Activated CD8-positive, alpha-beta memory T cell treated with anti-CD3 and anti-CD28 coated beads, Interleukin-2, amount 50 U/mL, for 4 hours (primary cell): ENCODE measurements around the gene CPM.
"Not testable (repeated sequence)": the region's sequence is repeated elsewhere in the genome, so short reads cannot be mapped to it uniquely, and the experiment has no call there.

Source experiments
- DNase-seq: peaks from one replicate; pipeline ENCODE4 v3.0.0-alpha.2; 2020

Gene CPM

DNA sequence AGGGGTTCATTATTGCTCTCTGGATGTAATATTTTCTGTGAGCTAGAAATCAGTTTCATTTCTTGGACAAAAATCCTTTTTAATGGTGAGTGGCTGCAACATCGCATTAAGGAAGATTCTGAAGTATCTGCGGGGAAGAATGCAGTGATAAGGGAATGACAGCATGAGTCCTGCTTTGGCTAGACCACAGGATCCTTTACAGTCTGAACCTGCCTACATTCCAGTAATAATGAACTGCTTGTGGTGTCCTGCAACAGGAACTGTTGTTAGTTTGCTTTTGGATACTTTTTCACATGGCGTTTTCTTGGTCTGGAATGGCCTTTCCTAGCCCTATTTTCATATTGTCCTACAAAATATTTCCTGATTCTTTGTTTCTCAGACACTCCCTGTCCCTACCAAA is 109.3 kb downstream of the CPM start:
- DNase-seq: no peak

DNA sequence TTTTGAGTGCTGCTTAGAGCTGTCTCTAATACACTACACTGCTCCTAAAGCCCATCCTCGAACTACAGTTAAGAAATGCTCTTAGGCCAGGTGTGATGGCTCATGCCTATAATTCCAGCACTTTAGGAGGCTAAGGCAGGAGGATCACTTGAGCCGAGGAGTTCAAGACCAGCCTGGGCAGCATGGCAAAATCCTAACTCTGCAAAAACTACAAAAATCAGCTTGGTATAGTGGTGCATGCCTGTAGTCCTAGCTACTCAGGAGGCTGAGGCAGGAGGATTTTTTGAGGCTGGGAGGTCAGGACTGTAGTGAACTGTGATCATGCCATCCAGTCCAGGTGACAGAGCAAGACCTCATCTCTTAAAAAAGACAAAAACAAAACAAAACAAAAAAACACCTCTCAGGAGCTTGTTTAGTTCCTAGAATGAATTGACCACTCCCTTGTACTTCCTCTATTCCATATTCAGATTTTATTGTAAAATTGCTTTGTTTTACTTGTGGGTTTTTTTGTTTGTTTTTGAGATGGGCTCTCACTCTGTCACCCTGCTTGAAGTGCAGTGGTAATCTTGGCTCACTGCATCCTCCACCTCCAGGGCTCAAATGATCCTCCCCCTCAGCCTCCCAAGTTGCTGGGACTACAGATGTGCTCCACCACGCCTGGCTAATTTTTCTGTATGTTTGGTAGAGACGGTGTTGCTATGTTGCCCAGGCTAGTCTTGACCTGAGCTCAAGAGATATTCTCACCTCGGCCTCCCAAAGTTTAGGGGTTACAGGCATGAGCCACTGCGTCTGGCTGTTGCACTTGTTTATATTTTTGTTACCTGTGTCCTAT is 111.4 kb downstream of the CPM start:
- DNase-seq: no peak

DNA sequence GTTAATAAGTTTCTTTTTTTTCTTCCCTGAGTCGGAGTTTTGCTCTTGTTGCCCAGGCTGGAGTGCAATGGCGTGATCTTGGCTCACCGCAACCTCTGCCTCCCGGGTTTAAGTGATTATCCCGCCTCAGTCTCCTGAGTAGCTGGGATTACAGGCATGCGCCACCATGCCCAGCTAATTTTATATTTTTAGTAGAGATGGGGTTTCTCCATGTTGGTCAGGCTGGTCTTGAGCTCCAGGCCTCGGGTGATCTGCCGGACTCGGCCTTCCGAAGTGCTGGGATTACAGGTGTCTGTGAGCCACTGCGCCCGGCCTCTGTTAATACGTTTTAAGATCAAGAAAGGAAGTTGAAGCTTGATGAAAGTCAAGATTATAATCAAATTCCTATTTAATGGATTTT is 113.5 kb downstream of the CPM start:
- not testable (repeated sequence) for DNase-seq

DNA sequence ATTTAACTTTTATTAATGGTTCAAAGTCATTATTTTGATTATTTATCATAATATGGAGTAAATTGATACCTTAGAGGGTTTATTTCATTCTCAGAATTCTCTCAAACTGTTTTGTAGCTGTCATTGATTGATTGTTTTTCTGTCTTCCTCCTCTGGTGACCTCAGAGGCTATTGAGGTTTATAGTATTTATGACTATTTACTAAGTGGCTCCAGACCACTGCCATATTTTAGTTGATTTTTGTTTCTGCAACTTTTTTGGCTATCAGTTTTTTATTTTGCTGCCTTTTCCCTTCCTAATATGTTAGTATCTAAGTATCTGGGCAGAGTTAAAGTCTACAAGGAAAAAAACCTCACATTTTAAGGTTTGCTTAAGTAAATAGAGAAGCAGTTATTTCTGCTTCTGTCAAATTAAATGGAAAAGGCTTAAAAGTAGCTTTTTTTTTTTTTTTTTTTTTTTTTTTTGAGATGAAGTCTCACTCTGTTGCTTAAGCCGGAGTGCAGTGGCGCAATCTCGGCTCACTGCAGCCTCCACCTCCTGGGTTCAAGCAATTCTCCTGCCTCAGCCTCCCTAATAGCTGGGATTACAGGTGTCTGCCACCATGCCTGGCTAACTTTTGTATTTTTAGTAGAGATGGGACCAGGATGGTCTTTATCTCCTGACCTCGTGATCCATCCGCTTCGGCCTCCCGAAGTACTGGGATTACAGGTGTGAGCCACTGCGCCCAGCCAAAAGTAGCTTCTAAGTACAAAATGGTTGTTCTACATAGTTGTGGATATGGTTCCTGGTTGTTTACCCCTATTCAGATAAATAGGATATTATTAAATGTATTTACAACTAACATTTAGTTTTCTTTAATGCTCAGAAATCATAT is 116.8 kb downstream of the CPM start:
- DNase-seq: no peak

DNA sequence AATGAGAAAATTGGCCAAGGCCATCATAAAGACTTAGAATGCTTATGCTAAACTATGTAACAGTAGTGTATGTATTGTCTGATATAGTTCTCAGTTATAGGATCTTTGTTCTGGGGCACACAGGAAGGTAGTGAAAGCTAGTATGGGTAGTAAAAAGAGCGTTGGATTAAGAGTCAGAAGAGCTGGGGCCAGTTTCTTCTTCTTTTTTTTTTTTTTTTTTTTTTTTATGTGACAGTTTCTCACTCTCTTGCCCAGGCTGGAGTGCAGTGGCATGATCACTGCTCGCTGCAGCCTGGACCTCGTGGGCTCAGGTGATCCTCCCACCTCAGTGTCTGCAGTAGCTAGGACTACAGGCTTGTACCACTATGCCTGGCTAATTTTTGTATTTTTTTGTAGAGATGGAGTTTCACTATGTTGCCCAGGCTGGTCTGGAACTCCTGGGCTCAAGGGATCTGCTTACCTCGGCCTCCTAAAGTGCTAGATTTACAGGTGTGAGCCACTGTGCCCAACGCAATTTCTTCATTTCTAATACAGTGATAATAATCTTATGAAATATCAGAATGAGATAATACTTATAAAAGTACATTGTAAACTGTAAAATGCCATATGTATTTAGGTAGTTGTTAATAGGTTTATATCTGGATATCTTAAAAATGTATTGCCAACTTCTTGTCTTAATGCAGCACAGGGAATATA is 117.6 kb downstream of the CPM start:
- DNase-seq: no peak

DNA sequence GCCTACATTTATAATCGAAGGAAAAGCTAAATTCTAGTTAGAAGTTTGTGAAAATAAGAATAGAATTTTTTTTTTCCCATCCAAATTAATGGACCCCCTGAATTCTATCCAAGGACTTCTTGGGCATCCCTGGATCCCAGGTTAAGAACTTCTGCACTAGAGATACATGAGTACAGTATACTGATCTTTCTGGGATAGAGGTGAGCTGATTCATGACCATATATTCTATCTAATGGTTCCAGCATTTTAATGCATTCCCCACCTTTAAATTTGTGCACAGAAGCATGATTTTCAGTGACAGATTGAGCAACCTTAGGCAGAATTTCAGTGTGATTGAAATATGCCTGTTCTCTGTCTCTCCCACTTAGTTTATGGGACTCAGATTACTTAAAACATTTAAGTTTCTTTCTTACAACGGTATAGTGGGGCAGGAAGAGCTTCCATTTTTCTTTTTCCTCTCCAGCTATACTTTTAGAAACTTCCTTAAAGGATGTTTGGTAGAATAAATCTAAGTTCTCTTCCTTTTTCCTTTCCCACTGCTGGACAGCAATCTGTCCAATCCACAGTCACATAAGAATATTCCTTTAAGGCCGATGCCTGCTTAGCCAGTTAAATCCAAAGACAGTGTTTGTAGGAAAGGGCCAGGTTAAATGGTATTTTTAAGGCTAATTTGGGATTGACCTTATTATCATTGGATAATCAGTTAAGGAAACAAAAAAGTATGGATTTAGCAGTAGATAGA is 118.3 kb downstream of the CPM start:
- no peak for DNase-seq

DNA sequence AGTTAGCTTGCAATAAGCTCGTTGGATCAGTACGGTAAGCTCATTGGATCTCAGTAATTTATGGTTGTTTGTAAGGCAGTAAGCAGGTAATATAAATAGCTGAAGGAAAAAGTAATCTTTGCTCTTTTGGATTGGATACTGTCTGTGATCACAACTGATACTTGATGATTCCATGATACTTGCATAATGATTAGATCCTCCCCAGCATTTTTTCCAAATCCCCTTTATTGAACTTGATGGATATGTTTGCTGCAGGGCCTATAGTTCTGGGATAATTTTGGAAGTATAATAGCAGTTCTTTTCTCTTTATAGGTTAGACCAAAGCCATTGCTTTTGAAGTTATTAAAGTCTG is 119.8 kb downstream of the CPM start:
- no peak for DNase-seq

DNA sequence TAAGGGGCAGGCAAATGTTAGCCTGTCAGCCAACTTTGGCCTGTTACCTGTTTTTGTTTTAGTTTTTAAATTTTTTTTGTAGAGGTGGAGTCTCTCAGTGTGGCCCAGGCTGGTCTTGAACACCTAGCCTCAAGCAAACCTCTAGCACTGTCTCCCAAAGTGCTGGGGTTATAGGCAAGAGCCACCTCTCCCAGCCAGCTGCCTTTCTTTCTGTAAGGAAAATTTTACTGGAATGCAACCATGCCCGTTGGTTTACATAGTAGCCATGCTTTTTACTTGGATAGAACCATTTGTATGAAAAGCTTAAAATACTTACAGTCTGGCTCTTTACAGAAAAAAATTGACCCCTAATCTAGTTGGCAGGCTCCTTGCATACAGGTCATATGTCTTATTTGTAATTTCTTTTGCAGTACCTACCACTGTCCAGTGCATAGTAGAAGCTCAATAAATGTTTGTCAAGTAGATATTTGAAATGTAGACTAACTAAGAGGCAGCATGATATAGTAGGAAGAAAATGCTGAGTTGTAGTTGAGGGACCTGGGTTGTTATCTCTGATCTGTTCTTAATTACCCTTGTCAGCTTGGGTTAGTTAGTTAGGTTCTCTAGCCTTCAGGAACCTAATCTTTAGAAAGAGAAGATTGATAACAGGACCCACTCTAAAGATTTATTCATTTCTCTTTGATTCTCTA is 120.3 kb downstream of the CPM start:
- no peak for DNase-seq

DNA sequence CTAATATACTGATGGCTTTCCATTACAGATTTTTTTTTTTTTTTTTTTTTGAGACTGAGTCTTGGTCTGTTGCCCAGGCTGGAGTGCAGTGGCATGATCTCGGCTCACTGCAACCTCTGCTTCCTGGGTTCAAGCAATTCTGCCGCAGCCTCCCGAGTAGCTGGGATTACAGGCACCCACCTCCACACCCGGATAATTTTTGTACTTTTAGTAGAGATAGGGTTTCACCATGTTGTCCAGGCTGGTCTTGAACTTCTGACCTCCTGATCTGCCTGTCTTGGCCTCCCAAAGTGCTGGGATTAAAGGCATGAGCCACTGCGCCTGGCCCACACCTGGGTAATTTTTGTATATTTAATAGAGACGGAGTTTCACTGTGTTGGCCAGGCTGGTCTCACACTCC is 121.4 kb downstream of the CPM start:
- DNase-seq: not testable (repeated sequence)

DNA sequence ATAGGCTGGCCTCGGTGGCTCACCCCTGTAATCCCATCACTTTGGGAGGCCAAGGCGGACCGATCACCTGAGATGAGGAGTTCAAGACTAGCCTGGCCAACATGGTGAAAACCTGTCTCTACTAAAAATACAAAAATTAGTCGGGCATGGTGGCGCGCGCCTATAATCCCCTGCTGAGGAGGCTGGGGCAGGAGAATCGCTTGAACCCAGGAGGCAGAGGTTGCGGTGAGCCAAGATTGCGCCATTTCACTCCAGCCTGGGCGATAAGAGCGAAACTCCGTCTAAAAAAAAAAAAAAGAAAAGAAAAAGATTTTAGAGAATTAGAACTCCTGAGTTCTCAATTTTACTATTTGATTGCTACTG is 123.0 kb downstream of the CPM start:
- DNase-seq: not testable (repeated sequence)

DNA sequence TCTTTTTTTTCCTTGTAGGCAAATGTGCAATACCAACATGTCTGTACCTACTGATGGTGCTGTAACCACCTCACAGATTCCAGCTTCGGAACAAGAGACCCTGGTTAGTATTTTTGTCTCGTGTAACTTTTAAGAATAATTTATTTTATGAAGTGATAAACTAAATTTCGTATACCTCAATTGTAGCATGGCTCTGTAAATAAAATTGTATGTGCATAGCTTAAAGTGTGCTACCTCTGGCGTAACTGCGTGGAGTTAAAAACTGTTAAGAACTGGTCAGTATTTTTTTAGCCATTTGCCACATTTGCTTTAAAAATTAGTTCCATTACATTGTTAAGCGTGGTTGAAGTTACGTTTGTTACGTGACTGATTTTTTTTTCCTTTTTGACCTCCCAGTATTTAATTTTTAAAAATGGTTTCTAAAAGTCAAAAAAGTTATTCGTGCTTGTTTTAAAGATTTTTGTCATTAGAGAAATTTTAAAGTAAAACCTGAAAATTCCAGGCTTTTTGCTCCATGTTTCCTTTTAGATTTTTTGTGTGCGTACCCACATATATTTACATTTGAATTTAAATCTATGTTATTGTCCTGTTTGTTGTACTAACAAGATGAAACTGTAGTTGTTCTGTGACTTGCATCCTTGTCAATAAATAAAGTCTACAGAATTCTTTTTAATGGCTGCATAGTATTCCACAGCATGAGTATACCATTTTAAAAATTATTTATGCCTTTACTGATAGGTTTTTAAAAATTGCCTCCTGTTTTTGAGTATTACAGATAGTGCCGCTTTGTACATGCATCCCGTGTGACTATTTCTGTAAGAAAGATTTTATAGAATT is 123.6 kb downstream of the CPM start:
- DNase-seq: no peak

DNA sequence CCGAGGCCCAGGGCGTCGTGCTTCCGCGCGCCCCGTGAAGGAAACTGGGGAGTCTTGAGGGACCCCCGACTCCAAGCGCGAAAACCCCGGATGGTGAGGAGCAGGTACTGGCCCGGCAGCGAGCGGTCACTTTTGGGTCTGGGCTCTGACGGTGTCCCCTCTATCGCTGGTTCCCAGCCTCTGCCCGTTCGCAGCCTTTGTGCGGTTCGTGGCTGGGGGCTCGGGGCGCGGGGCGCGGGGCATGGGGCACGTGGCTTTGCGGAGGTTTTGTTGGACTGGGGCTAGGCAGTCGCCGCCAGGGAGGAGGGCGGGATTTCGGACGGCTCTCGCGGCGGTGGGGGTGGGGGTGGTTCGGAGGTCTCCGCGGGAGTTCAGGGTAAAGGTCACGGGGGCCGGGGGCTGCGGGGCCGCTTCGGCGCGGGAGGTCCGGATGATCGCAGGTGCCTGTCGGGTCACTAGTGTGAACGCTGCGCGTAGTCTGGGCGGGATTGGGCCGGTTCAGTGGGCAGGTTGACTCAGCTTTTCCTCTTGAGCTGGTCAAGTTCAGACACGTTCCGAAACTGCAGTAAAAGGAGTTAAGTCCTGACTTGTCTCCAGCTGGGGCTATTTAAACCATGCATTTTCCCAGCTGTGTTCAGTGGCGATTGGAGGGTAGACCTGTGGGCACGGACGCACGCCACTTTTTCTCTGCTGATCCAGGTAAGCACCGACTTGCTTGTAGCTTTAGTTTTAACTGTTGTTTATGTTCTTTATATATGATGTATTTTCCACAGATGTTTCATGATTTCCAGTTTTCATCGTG is 124.4 kb downstream of the CPM start:
- DNase-seq: peak; percentile 52

DNA sequence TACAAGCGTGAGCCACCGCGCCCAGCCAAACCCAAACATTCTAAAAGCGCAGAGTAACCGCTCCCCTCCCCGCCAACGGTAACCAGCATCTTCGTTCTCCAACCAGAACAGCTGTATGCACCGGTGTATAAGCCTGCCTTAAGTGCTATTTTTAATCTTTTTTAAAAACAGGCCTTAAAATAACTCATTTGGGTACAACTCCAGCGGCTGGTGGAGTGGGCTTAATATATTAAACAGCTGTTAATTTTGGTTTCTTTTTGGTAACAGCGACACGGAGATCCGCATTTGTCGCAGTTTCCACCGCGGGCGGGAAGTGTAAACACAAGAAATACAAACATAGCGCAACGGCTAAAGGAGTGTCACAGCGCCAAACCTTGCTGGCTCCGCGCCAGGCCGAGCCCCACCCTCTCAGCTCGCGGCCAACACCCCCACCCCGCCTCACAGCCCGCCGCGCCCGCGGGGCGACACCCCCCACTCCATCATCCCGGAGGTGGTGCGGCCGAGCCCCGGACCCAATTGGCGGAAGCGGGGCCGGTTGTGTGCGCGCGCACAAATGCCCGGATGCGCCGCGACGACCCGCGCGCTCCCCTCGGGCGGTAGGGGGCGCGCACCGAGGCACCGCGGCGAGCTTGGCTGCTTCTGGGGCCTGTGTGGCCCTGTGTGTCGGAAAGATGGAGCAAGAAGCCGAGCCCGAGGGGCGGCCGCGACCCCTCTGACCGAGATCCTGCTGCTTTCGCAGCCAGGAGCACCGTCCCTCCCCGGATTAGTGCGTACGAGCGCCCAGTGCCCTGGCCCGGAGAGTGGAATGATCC is 125.2 kb downstream of the CPM start, which contains the start of gene MDM2:
MDM2 (plus strand) TSS at position 602 of the 812 bp plus-strand sequence. CDS start 301 bp downstream, outside the sequence.
- peak; percentile 94 for DNase-seq

DNA sequence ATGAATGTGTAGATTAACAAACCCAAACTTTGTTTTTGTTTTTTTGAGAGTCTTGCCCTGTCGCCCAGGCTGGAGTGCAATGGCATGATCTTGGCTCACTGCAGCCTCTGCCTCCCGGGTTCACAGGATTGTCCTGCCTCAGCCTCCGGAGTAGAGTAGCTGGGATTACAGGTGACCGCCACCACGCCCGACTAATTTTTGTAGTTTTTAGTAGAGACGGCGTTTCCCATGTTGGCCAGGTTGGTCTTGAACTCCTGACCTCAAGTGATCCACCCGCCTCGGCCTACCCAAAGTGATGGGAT is 125.7 kb downstream of the CPM start:
- not testable (repeated sequence) for DNase-seq

DNA sequence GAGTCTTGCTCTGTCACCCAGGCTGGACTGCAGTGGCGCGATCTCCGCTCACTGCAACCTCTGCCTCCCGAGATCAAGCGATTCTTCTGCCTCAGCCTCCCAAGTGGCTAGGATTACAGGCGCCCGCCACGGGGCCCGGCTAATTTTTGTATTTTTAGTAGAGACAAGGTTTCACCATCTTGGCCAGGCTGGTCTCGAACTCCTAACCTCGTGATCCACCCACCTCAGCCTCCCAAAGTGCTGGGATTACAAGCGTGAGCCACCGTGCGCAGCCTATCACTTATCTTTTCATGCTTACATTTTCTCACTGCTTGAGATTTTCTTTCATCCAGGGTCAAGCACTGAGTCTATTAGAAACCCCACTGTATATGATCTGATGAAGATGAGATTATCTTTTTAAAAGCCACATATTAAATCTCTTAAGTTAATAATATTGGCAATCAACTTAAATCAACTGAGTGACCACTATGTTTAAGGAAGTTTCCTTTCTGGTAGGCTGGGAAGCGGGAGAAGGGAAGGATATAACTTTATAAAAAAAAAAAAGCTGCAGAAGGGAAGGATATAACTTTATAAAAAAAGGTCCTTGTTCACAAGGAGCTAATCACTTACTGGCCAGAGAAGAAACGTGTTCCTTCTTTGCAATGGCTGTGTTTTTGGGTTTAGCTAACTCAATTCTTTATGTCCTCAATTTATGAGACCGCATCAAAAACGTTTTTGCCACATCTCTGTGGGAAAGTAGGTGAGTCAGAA is 126.3 kb downstream of the CPM start:
- no peak for DNase-seq

DNA sequence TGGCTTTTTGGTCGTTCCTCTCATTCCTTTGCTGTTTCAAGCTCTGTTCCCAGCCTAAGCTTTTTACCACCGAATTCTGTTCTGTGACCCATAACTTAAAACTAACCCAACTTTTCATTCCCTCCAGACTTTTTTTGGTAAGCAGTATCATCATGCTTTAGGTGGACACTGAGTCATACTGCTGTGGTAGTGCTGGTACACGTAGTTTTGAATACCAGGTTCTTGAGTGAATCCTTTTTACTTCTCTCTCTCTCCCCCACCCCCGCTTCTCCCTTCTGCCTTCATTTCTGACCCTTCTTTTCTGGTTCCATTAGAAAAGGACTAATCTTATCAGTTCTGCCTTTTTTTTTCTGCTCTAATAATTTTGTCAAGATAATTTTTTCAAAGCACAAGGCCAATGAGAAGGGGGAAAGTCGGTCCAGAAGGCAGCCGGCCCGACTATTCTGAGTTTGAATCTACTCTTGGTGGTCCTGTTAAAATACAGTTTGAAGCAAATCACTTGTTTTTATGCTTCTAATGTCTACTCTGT is 127.3 kb downstream of the CPM start:
- no peak for DNase-seq

DNA sequence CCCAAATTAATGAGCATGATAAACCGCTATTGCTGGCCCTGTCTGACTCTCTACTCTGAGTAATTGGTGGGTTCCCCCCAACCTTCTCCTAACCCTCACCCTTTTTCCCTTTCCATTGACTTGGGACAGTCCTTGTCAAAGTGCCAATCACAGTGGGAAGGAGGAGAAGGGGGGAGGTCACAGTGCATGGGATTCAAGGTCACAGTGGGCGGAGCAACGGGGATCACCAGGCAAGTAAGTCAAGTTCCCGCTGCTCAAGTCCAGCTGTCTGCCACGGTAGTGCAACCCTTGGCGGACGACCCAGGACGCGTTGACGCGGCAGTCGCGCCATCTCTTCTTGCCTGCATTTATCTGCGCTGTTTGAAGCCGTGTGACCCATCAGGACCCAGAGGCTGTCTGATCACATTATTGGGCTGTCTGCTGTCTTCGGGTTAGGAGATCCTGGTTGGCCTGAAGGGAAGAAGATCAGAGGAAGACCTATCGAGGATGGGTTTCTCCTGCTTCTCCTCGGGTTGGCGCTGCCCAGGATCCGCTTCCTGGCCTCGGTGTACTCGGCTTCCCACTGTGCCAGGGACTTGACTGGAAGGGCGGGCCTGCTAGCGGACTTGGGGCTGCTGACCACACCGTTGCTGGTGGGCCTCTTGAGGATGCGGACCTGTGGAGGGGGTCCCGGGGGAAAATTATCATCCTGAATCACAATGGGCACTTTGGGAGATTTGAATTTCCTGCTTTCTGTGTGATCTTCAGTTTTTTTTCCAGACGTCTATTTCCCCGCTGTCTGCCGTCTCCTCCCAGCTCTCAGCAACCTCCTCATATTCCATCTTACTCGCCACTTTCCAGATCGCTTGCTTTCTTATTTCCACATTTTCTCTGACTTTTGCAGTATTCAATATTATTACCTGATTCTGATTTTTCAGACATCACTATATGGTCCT is 128.0 kb downstream of the CPM start:
- DNase-seq: no peak
